Mesenchymal stem cell (in vitro differentiated cells and primary cell): Measurements from ENCODE around the gene THBD.

Experiments used
- DNase-seq: peaks from one replicate; pipeline ENCODE4 v3.0.0-alpha.2; 2013
- H2AFZ ChIP-seq: one replicate; pipeline ENCODE4 v1.6.1; 2013; ENCODE audit warnings: low read depth, mild to moderate bottlenecking, control low read depth, inconsistent platforms, low read length, moderate library complexity
- H2AK5ac ChIP-seq: 2 replicates; pipeline ENCODE4 v1.6.1; 2013; ENCODE audit warnings: low read length, moderate library complexity, mild to moderate bottlenecking, inconsistent platforms; ENCODE audit not compliant: severe bottlenecking
- H2BK120ac ChIP-seq: one replicate; pipeline ENCODE4 v1.6.1; 2013; ENCODE audit warnings: low read depth, mild to moderate bottlenecking, inconsistent platforms, low read length, moderate library complexity
- H2BK12ac ChIP-seq, 2 experiments: one replicate each; pipeline ENCODE4 v1.6.1; 2013; ENCODE audit warnings: inconsistent platforms in 2 of 2, low read length in 2 of 2, mild to moderate bottlenecking in 2 of 2, moderate library complexity in 2 of 2, control low read depth in 1 of 2
- H2BK15ac ChIP-seq: one replicate; pipeline ENCODE4 v1.6.1; 2013; ENCODE audit warnings: mild to moderate bottlenecking, low read depth, inconsistent platforms; ENCODE audit not compliant: poor library complexity, severe bottlenecking
- H2BK5ac ChIP-seq: 2 replicates; pipeline ENCODE4 v1.6.1; 2013; ENCODE audit warnings: low read depth, mild to moderate bottlenecking, low read length, control low read depth, inconsistent platforms; ENCODE audit not compliant: poor library complexity, severe bottlenecking
- H3K14ac ChIP-seq, 2 experiments: one replicate each; pipeline ENCODE4 v1.6.1; 2013; ENCODE audit warnings: inconsistent platforms in 2 of 2, low read length in 2 of 2, control low read depth in 1 of 2, mild to moderate bottlenecking in 1 of 2, moderate library complexity in 1 of 2
- H3K18ac ChIP-seq, 2 experiments: one replicate each; pipeline ENCODE4 v1.6.1; 2013; ENCODE audit warnings: inconsistent platforms in 2 of 2, low read length in 2 of 2, control low read depth in 1 of 2, low read depth in 1 of 2, mild to moderate bottlenecking in 1 of 2
- H3K23ac ChIP-seq, 2 experiments: one replicate each; pipeline ENCODE4 v1.6.1; 2013; ENCODE audit warnings: inconsistent platforms in 2 of 2, low read length in 2 of 2, mild to moderate bottlenecking in 2 of 2, moderate library complexity in 2 of 2, control low read depth in 1 of 2
- H3K27ac ChIP-seq: 2 replicates; pipeline ENCODE4 v1.5.1; 2013; ENCODE audit warnings: mild to moderate bottlenecking, moderate library complexity, low read length, control low read depth, inconsistent platforms; ENCODE audit not compliant: poor library complexity, severe bottlenecking
- H3K27me3 ChIP-seq, 2 experiments: 2 replicates each; pipeline versions ENCODE4 v1.6.1 to v1.7.0; 2013; ENCODE audit warnings: low read length in 2 of 2, mild to moderate bottlenecking in 2 of 2, moderate library complexity in 2 of 2, control low read depth in 1 of 2, inconsistent platforms in 1 of 2; ENCODE audit not compliant: control insufficient read depth in 1 of 2, insufficient read depth in 1 of 2
- H3K36me3 ChIP-seq, 2 experiments: 2 replicates each; pipeline versions ENCODE4 v1.6.1 to v1.7.0; 2013; ENCODE audit warnings: low read length in 2 of 2, control low read depth in 1 of 2, inconsistent platforms in 1 of 2, low read depth in 1 of 2, mild to moderate bottlenecking in 1 of 2; ENCODE audit not compliant: insufficient read depth in 2 of 2, control insufficient read depth in 1 of 2
- H3K4ac ChIP-seq, 2 experiments: one replicate each; pipeline ENCODE4 v1.6.1; 2013; ENCODE audit warnings: inconsistent platforms in 2 of 2, low read length in 2 of 2, mild to moderate bottlenecking in 2 of 2, moderate library complexity in 2 of 2, control low read depth in 1 of 2, low read depth in 1 of 2
- H3K4me1 ChIP-seq: 2 replicates; pipeline ENCODE4 v1.6.1; 2013; ENCODE audit warnings: low read depth, low read length, control low read depth; ENCODE audit not compliant: control insufficient read depth, insufficient read depth
- H3K4me2 ChIP-seq: 2 replicates; pipeline ENCODE4 v1.6.1; 2013; ENCODE audit warnings: low read length, mild to moderate bottlenecking, inconsistent platforms; ENCODE audit not compliant: poor library complexity, severe bottlenecking
- H3K4me3 ChIP-seq, 2 experiments: 2 replicates each; pipeline versions ENCODE4 v1.5.1 to v1.7.0; 2013; ENCODE audit warnings: low read length in 2 of 2, mild to moderate bottlenecking in 2 of 2, control low read depth in 1 of 2, low read depth in 1 of 2; ENCODE audit not compliant: insufficient read depth in 1 of 2
- H3K79me1 ChIP-seq: replicated peaks from 2 replicates; pipeline ENCODE4 v1.6.1; 2013; ENCODE audit warnings: mild to moderate bottlenecking, control low read depth, low read length, inconsistent platforms; ENCODE audit not compliant: poor library complexity, severe bottlenecking
- H3K9ac ChIP-seq: 2 replicates; pipeline ENCODE4 v1.7.0; 2013; ENCODE audit warnings: mild to moderate bottlenecking, low read length, moderate library complexity
- H3K9me3 ChIP-seq: 2 replicates; pipeline ENCODE4 v1.7.0; 2013; ENCODE audit warnings: mild to moderate bottlenecking, low read length; ENCODE audit not compliant: control insufficient read depth
- H4K8ac ChIP-seq: one replicate; pipeline ENCODE4 v1.6.1; 2013; ENCODE audit warnings: inconsistent platforms, mild to moderate bottlenecking, low read length, moderate library complexity
- H4K91ac ChIP-seq: one replicate; pipeline ENCODE4 v1.6.1; 2013; ENCODE audit warnings: mild to moderate bottlenecking, low read length, inconsistent platforms
- WGBS: methylation state at CpG from one replicate; pipeline ENCODE4 v1.1.7; 2013; ENCODE audit warnings: mixed read lengths; 5-methylcytosine and 5-hydroxymethylcytosine counted together

The THBD gene

GRCh38 chr20:23090878-23091277, 41.4 kb upstream of the THBD start:
- H3K14ac ChIP-seq, result no peak overlapping the region
- H2AFZ ChIP-seq, result no peak overlapping the region
- no peak overlapping the region for H3K4me2 ChIP-seq
- H2BK15ac ChIP-seq, result no peak overlapping the region
- no peak overlapping the region for H2BK12ac ChIP-seq
- H4K8ac ChIP-seq, result no peak overlapping the region
- H3K27ac ChIP-seq, result no peak overlapping the region
- no peaks in the 10 kb centered on the region for H3K9me3 ChIP-seq
- no peak overlapping the region for H3K9ac ChIP-seq
- no peak overlapping the region for H2BK120ac ChIP-seq
- no peak overlapping the region for H4K91ac ChIP-seq
- no peak for DNase-seq
- H2BK5ac ChIP-seq, result no peak overlapping the region
- H3K36me3 ChIP-seq, result no peaks in the 10 kb centered on the region
- H3K18ac ChIP-seq, result no peak overlapping the region
- WGBS, result 95% methylated on average over 2 of the region's 4 CpGs
- H3K79me1 ChIP-seq, result no peaks in the 10 kb centered on the region
- no peak overlapping the region for H2AK5ac ChIP-seq
- H3K23ac ChIP-seq, result no peak overlapping the region
- no peak overlapping the region for H3K4ac ChIP-seq
- peaks cover 22 to 29% of the 10 kb centered on the region in 2 experiments for H3K27me3 ChIP-seq
- H3K4me1 ChIP-seq, result peaks cover 2% of the 10 kb centered on the region
- no peak overlapping the region for H3K4me3 ChIP-seq

- H2BK120ac ChIP-seq, result no peak overlapping the region
- DNase-seq, result no peak
- H2BK15ac ChIP-seq, result no peak overlapping the region
- 69% methylated on average over 6 of the region's 6 CpGs for WGBS
- H3K4me1 ChIP-seq, result peaks cover 2% of the 10 kb centered on the region
- no peak overlapping the region for H4K91ac ChIP-seq
- peaks cover 22 to 29% of the 10 kb centered on the region in 2 experiments for H3K27me3 ChIP-seq
- no peak overlapping the region for H3K4me3 ChIP-seq
- no peak overlapping the region for H2AK5ac ChIP-seq
- H3K9me3 ChIP-seq, result no peaks in the 10 kb centered on the region
- H4K8ac ChIP-seq, result no peak overlapping the region
- H2AFZ ChIP-seq, result no peak overlapping the region
- no peak overlapping the region for H3K9ac ChIP-seq
- no peak overlapping the region for H2BK12ac ChIP-seq
- H3K14ac ChIP-seq, result no peak overlapping the region
- no peak overlapping the region for H3K23ac ChIP-seq
- H3K79me1 ChIP-seq, result no peaks in the 10 kb centered on the region
- no peak overlapping the region for H3K4me2 ChIP-seq
- no peak overlapping the region for H3K18ac ChIP-seq
- H3K36me3 ChIP-seq, result no peaks in the 10 kb centered on the region
- H2BK5ac ChIP-seq, result no peak overlapping the region
- peak overlapping the region in 1 of 2 experiments; percentile 55 for H3K4ac ChIP-seq
- H3K27ac ChIP-seq, result no peak overlapping the region
These were observed 40.7 kb upstream of the THBD start for GRCh38 chr20:23090147-23090546.

DNA sequence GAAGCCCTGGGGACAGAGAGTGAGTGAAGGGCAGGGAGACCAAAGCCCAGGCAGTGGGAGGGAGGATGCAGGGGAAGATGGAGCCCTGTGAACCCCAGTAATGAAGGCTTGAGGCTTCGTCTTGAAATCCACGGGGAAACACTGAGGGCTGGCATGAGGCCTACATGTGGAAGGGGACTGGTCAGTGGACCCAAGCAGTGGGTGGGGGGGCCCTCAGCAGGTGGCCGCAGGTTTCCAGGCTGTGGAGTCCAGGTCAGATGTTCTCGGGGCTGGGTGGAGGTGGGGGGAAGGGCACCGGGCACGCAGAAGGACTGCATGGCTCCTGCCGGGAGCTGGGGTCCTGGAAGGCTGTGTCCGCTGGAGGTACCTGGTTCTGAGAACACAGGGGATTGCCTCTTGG, 39.4 kb upstream of the THBD start:
- Histone ChIP-seq H3K14ac (peak overlapping the region in 1 of 2 experiments; percentile 3), H3K9ac (no peak overlapping the region), H3K36me3 (no peaks in the 10 kb centered on the region), H3K27ac (no peak overlapping the region), H3K27me3 (peaks cover 17 to 19% of the 10 kb centered on the region in 2 experiments), H4K8ac (no peak overlapping the region), H2BK15ac (no peak overlapping the region), H3K4me1 (peaks cover 2% of the 10 kb centered on the region), H3K79me1 (no peaks in the 10 kb centered on the region), H2BK12ac (no peak overlapping the region), H3K4me2 (no peak overlapping the region), H3K23ac (no peak overlapping the region), H2BK120ac (no peak overlapping the region), H3K18ac (no peak overlapping the region), H3K9me3 (no peaks in the 10 kb centered on the region), H2AK5ac (no peak overlapping the region), H3K4ac (no peak overlapping the region), H3K4me3 (no peak overlapping the region), H4K91ac (no peak overlapping the region), H2AFZ (no peak overlapping the region), H2BK5ac (no peak overlapping the region)
- 93% methylated on average over 8 of the region's 8 CpGs for WGBS
- no peak for DNase-seq

GRCh38 chr20:23087587-23088251, 38.2 kb upstream of the THBD start:
- no peak overlapping the region for H3K4me3 ChIP-seq
- H3K27me3 ChIP-seq, result peaks cover 7 to 10% of the 10 kb centered on the region in 2 experiments
- no peak overlapping the region for H3K14ac ChIP-seq
- H3K18ac ChIP-seq, result no peak overlapping the region
- H2BK12ac ChIP-seq, result no peak overlapping the region
- H2AFZ ChIP-seq, result no peak overlapping the region
- no peak for DNase-seq
- no peak overlapping the region for H2BK120ac ChIP-seq
- H3K23ac ChIP-seq, result no peak overlapping the region
- WGBS, result 94% methylated on average over 9 of the region's 9 CpGs
- H3K27ac ChIP-seq, result no peak overlapping the region
- no peak overlapping the region for H3K4ac ChIP-seq
- H2BK15ac ChIP-seq, result peak overlapping the region; percentile 9
- no peak overlapping the region for H3K9ac ChIP-seq
- no peak overlapping the region for H2BK5ac ChIP-seq
- no peak overlapping the region for H3K4me2 ChIP-seq
- no peak overlapping the region for H4K8ac ChIP-seq
- peaks cover 2% of the 10 kb centered on the region for H3K4me1 ChIP-seq
- no peaks in the 10 kb centered on the region for H3K36me3 ChIP-seq
- H2AK5ac ChIP-seq, result no peak overlapping the region
- no peaks in the 10 kb centered on the region for H3K9me3 ChIP-seq
- H4K91ac ChIP-seq, result no peak overlapping the region
- H3K79me1 ChIP-seq, result no peaks in the 10 kb centered on the region
